Gastroesophageal sphincter (tissue), 4 donors: ENCODE data around the gene KIF26B. TPM values are rescaled to one million over a fixed set of nuclear protein-coding genes. Genes with fewer than 3 reads are reported as not detected.

Experiments
- ATAC-seq: fragments of 150-250 bp; one replicate; pipeline ENCODE4 v1.9.1; 2016; ENCODE audit warnings: mild to moderate bottlenecking, moderate library complexity
- H3K27ac ChIP-seq, 4 donors: fragments of 200-600 bp; sonication (generic) in 3 of 4; 1 replicate in 3 of 4; 2 replicates in 1 of 4; pipeline ENCODE4 v1.5.1; 2016 to 2019
- H3K27me3 ChIP-seq: fragments of 200-600 bp; sonication (generic); one replicate; pipeline ENCODE4 v1.5.1; 2019
- H3K36me3 ChIP-seq, 2 donors: fragments of 200-600 bp; sonication (generic); one replicate each; pipeline ENCODE4 v1.5.1; 2019; ENCODE audit warnings: control low read depth in 1 of 2
- H3K4me1 ChIP-seq, 3 donors: fragments of 200-600 bp; sonication (generic); 1 replicate in 2 of 3; 2 replicates in 1 of 3; pipeline ENCODE4 v1.5.1; 2016 to 2019; ENCODE audit warnings: control low read depth in 2 of 3
- H3K4me3 ChIP-seq, 2 donors: fragments of 200-600 bp; sonication (generic); one replicate each; pipeline ENCODE4 v1.5.1; 2019; ENCODE audit warnings: mild to moderate bottlenecking in 1 of 2, moderate library complexity in 1 of 2
- H3K9me3 ChIP-seq, 3 donors: fragments of 200-600 bp; sonication (generic); one replicate each; pipeline ENCODE4 v1.5.1; 2017 to 2019; ENCODE audit warnings: control low read depth in 2 of 3
- EP300 ChIP-seq: sonication (generic); formaldehyde crosslinking; IDR thresholded peaks from one replicate; pipeline ENCODE4 v1.6.1; 2017; ENCODE audit warnings: antibody characterized with exemption, mild to moderate bottlenecking
- POLR2A ChIP-seq, 2 donors: fragments of 450-650 bp; IDR thresholded peaks; one replicate each; pipeline ENCODE4 v1.6.1; 2017; ENCODE audit warnings: antibody characterized with exemption in 2 of 2, mild to moderate bottlenecking in 2 of 2, moderate library complexity in 1 of 2
- POLR2AphosphoS5 ChIP-seq: sonication (generic); formaldehyde crosslinking; IDR thresholded peaks from one replicate; pipeline ENCODE4 v1.6.1; 2017; ENCODE audit warnings: antibody characterized with exemption
- WGBS, 2 donors: methylation state at CpG; one replicate each; pipeline ENCODE4 v1.1.5; 2018; ENCODE audit warnings: low coverage in 1 of 2; 5-methylcytosine and 5-hydroxymethylcytosine counted together
- total RNA-seq, 4 donors: library from RNA; depleted of rRNA; stranded (reverse); fragments of >200 nt; gene quantifications; one replicate each; pipeline ENCODE4 v1.1.0, GENCODE V29; 2016
- TF ChIP-seq, protein P1 (sequence below), 4 experiments: fragments of 200-600 bp in 2 of 4; fragments of 450-650 bp in 2 of 4; sonication (generic) in 1 of 4; IDR thresholded peaks; one replicate each; pipeline ENCODE4 v1.5.1; 2017 to 2019; ENCODE audit warnings: antibody characterized with exemption in 4 of 4, mild to moderate bottlenecking in 2 of 4, moderate library complexity in 2 of 4

The KIF26B gene
- total RNA-seq, 4 donors from 2014 or later, result 0.62 to 1.9 (median 0.97) TPM

GRCh38 chr1:245283001-245283400 is 128.2 kb downstream of the KIF26B start:
- TF ChIP-seq POLR2AphosphoS5 (no peak), POLR2A (IDR thresholded peaks at IDR 0.05) (no peak)
- TF ChIP-seq, protein P1, sequence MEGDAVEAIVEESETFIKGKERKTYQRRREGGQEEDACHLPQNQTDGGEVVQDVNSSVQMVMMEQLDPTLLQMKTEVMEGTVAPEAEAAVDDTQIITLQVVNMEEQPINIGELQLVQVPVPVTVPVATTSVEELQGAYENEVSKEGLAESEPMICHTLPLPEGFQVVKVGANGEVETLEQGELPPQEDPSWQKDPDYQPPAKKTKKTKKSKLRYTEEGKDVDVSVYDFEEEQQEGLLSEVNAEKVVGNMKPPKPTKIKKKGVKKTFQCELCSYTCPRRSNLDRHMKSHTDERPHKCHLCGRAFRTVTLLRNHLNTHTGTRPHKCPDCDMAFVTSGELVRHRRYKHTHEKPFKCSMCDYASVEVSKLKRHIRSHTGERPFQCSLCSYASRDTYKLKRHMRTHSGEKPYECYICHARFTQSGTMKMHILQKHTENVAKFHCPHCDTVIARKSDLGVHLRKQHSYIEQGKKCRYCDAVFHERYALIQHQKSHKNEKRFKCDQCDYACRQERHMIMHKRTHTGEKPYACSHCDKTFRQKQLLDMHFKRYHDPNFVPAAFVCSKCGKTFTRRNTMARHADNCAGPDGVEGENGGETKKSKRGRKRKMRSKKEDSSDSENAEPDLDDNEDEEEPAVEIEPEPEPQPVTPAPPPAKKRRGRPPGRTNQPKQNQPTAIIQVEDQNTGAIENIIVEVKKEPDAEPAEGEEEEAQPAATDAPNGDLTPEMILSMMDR (IDR thresholded peaks at IDR 0.05), result no peak
- Histone ChIP-seq H3K9me3 (peaks cover 0 to 10% (median 0%) of the 10 kb centered on the region in 3 donors), H3K36me3 (no peaks in the 10 kb centered on the region), H3K27ac (no peak overlapping the region), H3K4me3 (no peak overlapping the region), H3K27me3 (no peaks in the 10 kb centered on the region), H3K4me1 (no peaks in the 10 kb centered on the region)
- 86% methylated on average over 3 of the region's 12 CpGs; no CpG with 5 or more reads in 1 of the 2 donors for WGBS, 2 donors
- ATAC-seq, result no peak

DNA sequence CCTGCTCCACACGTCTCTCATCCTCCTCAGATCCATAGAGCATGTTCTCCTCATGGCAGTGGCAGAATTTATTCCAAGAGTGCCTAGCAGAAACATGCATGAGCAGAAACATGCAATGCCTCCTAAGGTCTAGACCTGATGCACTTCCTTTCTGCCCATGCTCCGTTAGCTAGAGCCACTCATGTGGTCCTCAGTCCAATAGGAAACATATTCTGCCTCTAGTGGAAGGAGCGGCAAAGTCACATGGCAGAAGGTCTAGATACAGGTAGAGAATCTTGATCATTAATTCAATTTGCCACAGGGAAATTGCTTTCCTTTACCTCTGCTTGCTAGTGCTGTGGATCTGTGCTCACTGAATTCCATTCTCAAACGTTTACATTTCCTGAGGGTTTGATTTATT is 130.4 kb downstream of the KIF26B start:
- Histone ChIP-seq H3K27me3 (no peaks in the 10 kb centered on the region), H3K4me3 (no peak overlapping the region), H3K9me3 (peaks cover 0 to 10% (median 0%) of the 10 kb centered on the region in 3 donors), H3K4me1 (no peaks in the 10 kb centered on the region), H3K36me3 (no peaks in the 10 kb centered on the region), H3K27ac (no peak overlapping the region)
- TF ChIP-seq, protein P1 (IDR thresholded peaks at IDR 0.05), result no peak
- TF ChIP-seq EP300 (no peak), POLR2A (IDR thresholded peaks at IDR 0.05) (no peak), POLR2AphosphoS5 (no peak)
- WGBS, 2 donors, result 65 to 90% methylated on average over 2 to 4 of the region's 4 CpGs
- no peak for ATAC-seq

DNA sequence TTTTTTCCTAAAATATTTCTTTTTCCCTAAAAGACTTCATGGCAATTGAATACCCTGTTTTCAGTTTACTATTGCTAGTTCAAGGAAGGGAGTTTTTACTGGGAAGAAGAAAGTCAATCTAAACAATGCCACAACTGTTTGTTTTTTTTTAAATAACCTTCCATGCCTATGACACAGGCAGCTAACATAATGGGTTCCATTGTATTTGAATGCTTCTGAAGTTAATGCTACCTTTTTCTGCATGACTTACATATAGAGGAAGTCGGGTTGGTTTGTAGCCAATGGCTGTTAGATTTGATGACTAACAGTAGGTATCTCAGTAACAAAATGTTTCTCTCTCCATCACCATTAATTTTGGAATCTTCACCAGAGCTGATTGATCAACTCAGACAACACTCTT is 134.0 kb downstream of the KIF26B start:
- 64 to 79% methylated on average over 1 of the region's 1 CpG for WGBS, 2 donors
- no peaks in the 10 kb centered on the region for H3K4me1 ChIP-seq
- no peaks in the 10 kb centered on the region for H3K27me3 ChIP-seq
- no peak overlapping the region for H3K27ac ChIP-seq
- H3K9me3 ChIP-seq, result no peaks in the 10 kb centered on the region
- ATAC-seq, result no peak
- TF ChIP-seq EP300 (no peak), POLR2AphosphoS5 (no peak), POLR2A (IDR thresholded peaks at IDR 0.05) (no peak)
- TF ChIP-seq, protein P1 (IDR thresholded peaks at IDR 0.05), result no peak
- H3K36me3 ChIP-seq, result no peaks in the 10 kb centered on the region
- no peak overlapping the region for H3K4me3 ChIP-seq

- TF ChIP-seq, protein P1 (IDR thresholded peaks at IDR 0.05), result no peak
- TF ChIP-seq EP300, result no peak
- TF ChIP-seq POLR2A (IDR thresholded peaks at IDR 0.05), result no peak
- TF ChIP-seq POLR2AphosphoS5, result no peak
- H3K27ac ChIP-seq, result no peak overlapping the region
- no peaks in the 10 kb centered on the region for H3K36me3 ChIP-seq
- no peak for ATAC-seq
- no peaks in the 10 kb centered on the region for H3K4me1 ChIP-seq
- no peaks in the 10 kb centered on the region for H3K9me3 ChIP-seq
- no peak overlapping the region for H3K4me3 ChIP-seq
- H3K27me3 ChIP-seq, result no peaks in the 10 kb centered on the region
- WGBS, 2 donors, result no CpG with 5 or more reads among the region's 1 CpG
Measured at GRCh38 chr1:245290836-245291235, 136.1 kb downstream of the KIF26B start.

GRCh38 chr1:245291351-245291750 is 136.6 kb downstream of the KIF26B start:
- H3K9me3 ChIP-seq, result no peaks in the 10 kb centered on the region
- H3K36me3 ChIP-seq, result no peaks in the 10 kb centered on the region
- H3K4me1 ChIP-seq, result no peaks in the 10 kb centered on the region
- no peaks in the 10 kb centered on the region for H3K27me3 ChIP-seq
- no peak overlapping the region for H3K27ac ChIP-seq
- ATAC-seq, result no peak
- TF ChIP-seq POLR2A (IDR thresholded peaks at IDR 0.05) (no peak), EP300 (no peak), POLR2AphosphoS5 (no peak)
- TF ChIP-seq, protein P1 (IDR thresholded peaks at IDR 0.05), result no peak
- no peak overlapping the region for H3K4me3 ChIP-seq
- 61 to 100% methylated on average over 1 to 4 of the region's 4 CpGs for WGBS, 2 donors
